Measurements from ENCODE around the gene SLC15A5. TPM values are rescaled to one million over a fixed set of nuclear protein-coding genes. Genes with fewer than 3 reads are reported as not detected.
A peak's percentile ranks its signal among the peaks of the same experiment; 100 is the strongest.

The SLC15A5 gene
- total and polyA plus RNA-seq, 8 donors = not detected

DNA sequence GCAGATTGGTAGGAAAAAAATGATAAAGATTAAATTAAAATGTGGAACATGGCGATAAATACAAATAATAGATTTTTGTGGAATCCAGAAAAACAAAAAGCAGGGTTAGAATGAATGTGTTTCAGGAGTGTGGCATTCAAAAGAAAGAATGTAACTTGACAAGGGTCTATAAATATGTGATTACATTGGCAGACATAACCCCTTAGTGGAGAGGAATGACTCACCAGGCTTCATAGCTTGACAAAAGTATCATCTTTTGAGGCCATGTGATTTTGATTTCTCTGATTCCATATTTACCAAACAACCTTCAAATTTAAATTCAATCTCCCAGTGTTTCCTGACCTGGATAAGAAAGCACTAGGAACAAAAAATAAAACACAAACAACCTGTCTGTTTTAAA lies 45.5 kb upstream of the SLC15A5 start:
- DNase-seq = no peak
- Histone ChIP-seq H3K9me3 (no peaks in the 10 kb centered on the region), H3K4me1 (no peaks in the 10 kb centered on the region), H3K36me3 (no peaks in the 10 kb centered on the region), H3K4me3 (no peak overlapping the region), H3K27ac (no peak overlapping the region), H3K27me3 (no peaks in the 10 kb centered on the region)
- TF ChIP-seq CTCF (IDR thresholded peaks at IDR 0.05) = no peak
- no peak for FAIRE-seq
- no peak for ATAC-seq
- WGBS, 2 donors = 94 to 97% methylated on average over 1 of the region's 1 CpG
- intact Hi-C loops (cut with DNase I) = no loop called here

- FAIRE-seq (no peak), ATAC-seq (no peak), DNase-seq (no peak)
- no peak overlapping the region for H3K27ac ChIP-seq
- H3K27me3 ChIP-seq = no peaks in the 10 kb centered on the region
- no peaks in the 10 kb centered on the region for H3K4me1 ChIP-seq
- H3K9me3 ChIP-seq = no peaks in the 10 kb centered on the region
- intact Hi-C loops (cut with DNase I) = no loop called here
- 59 to 64% methylated on average over 1 of the region's 1 CpG for WGBS, 2 donors
- no peak overlapping the region for H3K4me3 ChIP-seq
- H3K36me3 ChIP-seq = no peaks in the 10 kb centered on the region
- TF ChIP-seq CTCF (IDR thresholded peaks at IDR 0.05) = no peak
These were observed 33.4 kb upstream of the SLC15A5 start for GRCh38 chr12:16310934-16311333.

DNA sequence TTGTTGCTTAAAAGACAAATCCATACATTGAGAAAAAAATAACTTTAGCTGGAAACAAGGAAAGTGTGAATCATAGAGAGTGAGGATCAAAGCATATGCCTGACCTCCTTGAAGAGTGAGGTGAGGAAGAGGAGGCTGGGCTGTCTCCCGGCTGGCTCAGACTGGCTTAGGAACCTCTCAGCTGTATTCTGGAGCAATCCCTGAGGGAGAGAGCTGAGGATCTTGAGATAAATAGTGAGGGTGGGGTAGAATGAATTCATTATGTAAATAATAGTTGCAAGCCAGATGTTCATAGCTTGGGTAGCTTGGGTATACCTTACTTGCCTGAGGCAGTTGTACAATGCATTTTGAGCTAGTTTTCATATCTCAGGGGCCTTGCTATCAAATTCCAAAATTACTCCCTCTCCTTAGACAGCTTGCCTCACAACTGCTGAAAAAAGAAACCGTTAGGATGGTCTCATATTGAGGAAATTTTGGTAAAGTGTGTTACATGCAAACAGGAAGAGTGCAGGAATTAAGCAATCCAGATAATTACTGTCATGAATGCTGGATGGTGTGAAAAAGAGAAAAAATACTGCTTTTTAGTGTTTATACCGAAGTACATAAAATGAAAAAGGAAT lies 30.5 kb upstream of the SLC15A5 start:
- TF ChIP-seq CTCF (IDR thresholded peaks at IDR 0.05) = no peak
- ATAC-seq (no peak), DNase-seq (no peak), FAIRE-seq (no peak)
- Histone ChIP-seq H3K4me3 (no peak overlapping the region), H3K27ac (no peak overlapping the region), H3K36me3 (no peaks in the 10 kb centered on the region), H3K4me1 (no peaks in the 10 kb centered on the region), H3K9me3 (no peaks in the 10 kb centered on the region), H3K27me3 (no peaks in the 10 kb centered on the region)
- 74 to 86% methylated on average over 3 of the region's 3 CpGs for WGBS, 2 donors
- intact Hi-C loops (cut with DNase I) = no loop called here

GRCh38 chr12:16303939-16304338 lies 26.5 kb upstream of the SLC15A5 start:
- no peak for TF ChIP-seq CTCF (IDR thresholded peaks at IDR 0.05)
- H3K27me3 ChIP-seq = no peaks in the 10 kb centered on the region
- no peaks in the 10 kb centered on the region for H3K9me3 ChIP-seq
- ATAC-seq = peak in 2 of 4 donors; percentile 46 to 63
- H3K36me3 ChIP-seq = no peaks in the 10 kb centered on the region
- no peaks in the 10 kb centered on the region for H3K4me1 ChIP-seq
- no peak overlapping the region for H3K4me3 ChIP-seq
- no peak for DNase-seq
- FAIRE-seq = no peak
- no peak overlapping the region for H3K27ac ChIP-seq
- 22 to 25% methylated on average over 2 of the region's 2 CpGs for WGBS, 2 donors
- intact Hi-C loops (cut with DNase I) = no loop called here

- Histone ChIP-seq H3K27me3 (no peaks in the 10 kb centered on the region), H3K36me3 (no peaks in the 10 kb centered on the region), H3K4me3 (no peak overlapping the region), H3K9me3 (no peaks in the 10 kb centered on the region), H3K27ac (no peak overlapping the region), H3K4me1 (no peaks in the 10 kb centered on the region)
- no peak for FAIRE-seq
- intact Hi-C loops (cut with DNase I) = no loop called here
- ATAC-seq = peak in 1 of 4 donors; percentile 51
- no peak for DNase-seq
- TF ChIP-seq CTCF (IDR thresholded peaks at IDR 0.05) = no peak
- 89 to 95% methylated on average over 7 of the region's 7 CpGs for WGBS, 2 donors
These were observed 23.3 kb upstream of the SLC15A5 start for GRCh38 chr12:16300736-16301135.
